IPS-18a (cell line): ENCODE results near the gene CDCA3.

Experiments
- H3K27ac ChIP-seq: one replicate; pipeline ENCODE4 v1.5.1; 2013; ENCODE audit warnings: low read length
- H3K27me3 ChIP-seq: one replicate; pipeline ENCODE4 v1.6.1; 2013; ENCODE audit warnings: mild to moderate bottlenecking, low read length; ENCODE audit not compliant: control insufficient read depth, insufficient read depth
- H3K36me3 ChIP-seq: one replicate; pipeline ENCODE4 v1.6.1; 2013; ENCODE audit warnings: low read depth, low read length; ENCODE audit not compliant: control insufficient read depth
- H3K4me1 ChIP-seq: one replicate; pipeline ENCODE4 v1.6.1; 2013; ENCODE audit warnings: low read depth, low read length; ENCODE audit not compliant: control insufficient read depth
- H3K4me3 ChIP-seq: one replicate; pipeline ENCODE4 v1.5.1; 2013; ENCODE audit warnings: low read length
- H3K9ac ChIP-seq: one replicate; pipeline ENCODE4 v1.6.1; 2013; ENCODE audit warnings: mild to moderate bottlenecking, low read length, moderate library complexity
- H3K9me3 ChIP-seq: one replicate; pipeline ENCODE4 v1.6.1; 2013; ENCODE audit warnings: low read depth, low read length; ENCODE audit not compliant: control insufficient read depth

The CDCA3 gene

DNA sequence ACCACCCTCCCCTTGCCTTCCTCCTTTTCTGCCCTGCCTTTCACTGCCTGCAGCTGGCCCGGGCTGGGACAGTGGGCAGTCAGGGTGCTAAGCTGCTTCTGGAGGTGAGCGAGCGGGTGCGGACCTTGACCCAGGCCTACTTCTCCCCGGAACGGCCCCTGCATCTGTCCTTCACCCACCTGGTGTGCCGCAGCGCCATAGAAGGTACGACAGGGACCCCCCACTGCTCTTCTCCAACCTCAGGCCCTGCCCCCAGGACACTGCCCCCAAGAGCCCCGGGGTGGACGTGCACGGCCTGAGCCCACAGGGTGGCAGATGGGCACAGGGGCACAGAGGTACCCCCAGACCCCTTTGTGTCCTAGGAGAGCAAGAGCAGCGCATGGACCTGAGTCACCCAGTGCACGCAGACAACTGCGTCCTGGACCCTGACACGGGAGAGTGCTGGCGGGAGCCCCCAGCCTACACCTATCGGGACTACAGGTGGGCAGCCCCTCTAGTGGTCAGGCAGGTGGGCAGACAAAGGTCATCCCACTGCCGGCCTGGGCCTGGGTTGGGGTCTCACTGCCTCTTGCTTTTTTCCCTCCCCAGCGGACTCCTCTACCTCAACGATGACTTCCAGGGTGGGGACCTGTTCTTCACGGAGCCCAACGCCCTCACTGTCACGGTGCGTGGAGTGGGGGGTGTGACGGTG, 13.6 kb downstream of the CDCA3 start:
- no peak overlapping the region for H3K9ac ChIP-seq
- H3K9me3 ChIP-seq: no peaks in the 10 kb centered on the region
- no peaks in the 10 kb centered on the region for H3K4me1 ChIP-seq
- no peak overlapping the region for H3K27ac ChIP-seq
- H3K36me3 ChIP-seq: peaks cover 58% of the 10 kb centered on the region
- no peak overlapping the region for H3K4me3 ChIP-seq
- no peaks in the 10 kb centered on the region for H3K27me3 ChIP-seq

- no peaks in the 10 kb centered on the region for H3K4me1 ChIP-seq
- H3K9ac ChIP-seq: no peak overlapping the region
- H3K27me3 ChIP-seq: no peaks in the 10 kb centered on the region
- H3K4me3 ChIP-seq: no peak overlapping the region
- no peaks in the 10 kb centered on the region for H3K9me3 ChIP-seq
- peaks cover 60% of the 10 kb centered on the region for H3K36me3 ChIP-seq
- no peak overlapping the region for H3K27ac ChIP-seq
Measured at GRCh38 chr12:6836851-6837250, 14.2 kb downstream of the CDCA3 start.

DNA sequence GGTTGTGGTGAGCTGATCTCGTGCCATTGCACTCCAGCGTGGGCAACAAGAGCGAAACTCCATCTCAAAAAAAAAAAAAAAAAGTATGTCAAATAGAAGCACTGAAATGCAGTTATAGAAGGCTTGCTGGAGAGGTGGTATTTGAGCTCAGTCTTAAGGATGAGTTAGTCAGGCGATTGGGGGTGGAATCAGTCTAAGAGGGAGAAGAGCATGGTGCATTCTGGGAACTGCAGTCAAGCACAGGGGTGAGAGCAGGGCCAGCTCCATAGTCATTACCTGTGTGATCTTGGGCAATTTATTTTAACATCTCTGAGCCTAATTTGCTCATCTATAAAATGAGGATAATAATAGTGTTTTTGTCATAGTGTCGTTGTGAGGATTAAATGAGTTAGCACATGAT, 16.2 kb downstream of the CDCA3 start:
- H3K27ac ChIP-seq: no peak overlapping the region
- no peak overlapping the region for H3K4me3 ChIP-seq
- peaks cover 64% of the 10 kb centered on the region for H3K36me3 ChIP-seq
- no peaks in the 10 kb centered on the region for H3K4me1 ChIP-seq
- H3K9ac ChIP-seq: no peak overlapping the region
- no peaks in the 10 kb centered on the region for H3K27me3 ChIP-seq
- no peaks in the 10 kb centered on the region for H3K9me3 ChIP-seq

- no peak overlapping the region for H3K27ac ChIP-seq
- peaks cover 58% of the 10 kb centered on the region for H3K36me3 ChIP-seq
Measured at GRCh38 chr12:6834254-6834653, 16.8 kb downstream of the CDCA3 start.

GRCh38 chr12:6833189-6833890, 17.7 kb downstream of the CDCA3 start:
- Histone ChIP-seq H3K27me3 (no peaks in the 10 kb centered on the region), H3K9me3 (no peaks in the 10 kb centered on the region), H3K9ac (no peak overlapping the region), H3K4me1 (no peaks in the 10 kb centered on the region), H3K27ac (no peak overlapping the region), H3K4me3 (no peak overlapping the region), H3K36me3 (peaks cover 49% of the 10 kb centered on the region)

More at GRCh38 chr12:6834254-6834653, 16.8 kb downstream of the CDCA3 start:
- Histone ChIP-seq H3K4me3 (no peak overlapping the region), H3K4me1 (no peaks in the 10 kb centered on the region), H3K9ac (no peak overlapping the region), H3K27me3 (no peaks in the 10 kb centered on the region), H3K9me3 (no peaks in the 10 kb centered on the region)

- H3K9ac ChIP-seq: no peak overlapping the region
- H3K4me1 ChIP-seq: peaks cover 2% of the 10 kb centered on the region
- no peak overlapping the region for H3K4me3 ChIP-seq
- H3K36me3 ChIP-seq: peaks cover 37% of the 10 kb centered on the region
- H3K9me3 ChIP-seq: no peaks in the 10 kb centered on the region
- H3K27me3 ChIP-seq: no peaks in the 10 kb centered on the region
- H3K27ac ChIP-seq: no peak overlapping the region
Measured at GRCh38 chr12:6832125-6832524, 19.0 kb downstream of the CDCA3 start.

GRCh38 chr12:6831450-6831995, 19.6 kb downstream of the CDCA3 start:
- no peaks in the 10 kb centered on the region for H3K27me3 ChIP-seq
- H3K36me3 ChIP-seq: peaks cover 34% of the 10 kb centered on the region
- no peak overlapping the region for H3K27ac ChIP-seq

GRCh38 chr12:6830999-6831398, 20.1 kb downstream of the CDCA3 start:
- Histone ChIP-seq H3K27ac (no peak overlapping the region), H3K36me3 (peaks cover 34% of the 10 kb centered on the region), H3K27me3 (no peaks in the 10 kb centered on the region), H3K4me1 (peaks cover 5% of the 10 kb centered on the region), H3K4me3 (no peak overlapping the region), H3K9ac (no peak overlapping the region), H3K9me3 (no peaks in the 10 kb centered on the region)

More at GRCh38 chr12:6831450-6831995, 19.6 kb downstream of the CDCA3 start:
- H3K9me3 ChIP-seq: no peaks in the 10 kb centered on the region
- no peak overlapping the region for H3K9ac ChIP-seq
- H3K4me3 ChIP-seq: no peak overlapping the region
- H3K4me1 ChIP-seq: peaks cover 5% of the 10 kb centered on the region

DNA sequence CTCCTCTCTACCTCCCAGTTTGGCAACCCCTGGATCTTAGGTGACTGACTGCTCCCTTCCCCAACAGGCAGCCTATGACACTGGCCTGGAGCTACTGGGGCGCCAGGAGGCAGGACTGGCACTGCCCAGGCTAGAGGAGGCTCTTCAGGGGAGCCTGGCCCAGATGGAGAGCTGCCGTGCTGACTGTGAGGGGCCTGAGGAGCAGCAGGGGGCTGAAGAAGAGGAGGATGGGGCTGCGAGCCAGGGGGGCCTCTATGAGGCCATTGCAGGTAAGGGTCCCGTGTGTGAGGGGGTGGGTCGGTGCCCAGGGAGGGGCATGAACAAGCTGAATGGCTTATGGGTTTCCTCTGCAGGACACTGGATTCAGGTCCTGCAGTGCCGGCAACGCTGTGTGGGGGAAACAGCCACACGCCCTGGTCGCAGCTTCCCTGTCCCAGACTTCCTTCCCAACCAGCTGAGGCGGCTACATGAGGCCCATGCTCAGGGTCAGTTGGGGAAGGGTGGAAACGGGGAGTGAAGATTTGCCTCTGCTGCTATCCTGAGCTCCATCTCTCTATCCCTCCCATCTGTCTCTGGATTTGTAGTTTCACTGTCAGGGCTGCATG, 20.7 kb downstream of the CDCA3 start:
- no peak overlapping the region for H3K27ac ChIP-seq
- H3K4me3 ChIP-seq: no peak overlapping the region
- H3K27me3 ChIP-seq: peaks cover 1% of the 10 kb centered on the region
- peaks cover 34% of the 10 kb centered on the region for H3K36me3 ChIP-seq
- no peak overlapping the region for H3K9ac ChIP-seq
- peaks cover 5% of the 10 kb centered on the region for H3K4me1 ChIP-seq
- H3K9me3 ChIP-seq: no peaks in the 10 kb centered on the region

- no peaks in the 10 kb centered on the region for H3K9me3 ChIP-seq
- H3K9ac ChIP-seq: peak overlapping the region; percentile 61
- peaks cover 8% of the 10 kb centered on the region for H3K27me3 ChIP-seq
- peaks cover 5% of the 10 kb centered on the region for H3K4me1 ChIP-seq
- H3K36me3 ChIP-seq: peaks cover 34% of the 10 kb centered on the region
- H3K27ac ChIP-seq: no peak overlapping the region
- peak overlapping the region; percentile 84 for H3K4me3 ChIP-seq
Measured at GRCh38 chr12:6829536-6830220, 21.4 kb downstream of the CDCA3 start.
